Mesendoderm (in vitro differentiated cells): ENCODE measurements around the gene MCTP2.

Experiments used
- DNase-seq: peaks from one replicate; pipeline ENCODE4 v3.0.0; 2013
- H2AK5ac ChIP-seq: 2 replicates; pipeline ENCODE4 v1.6.1; 2013; ENCODE audit warnings: low read length, inconsistent platforms
- H2BK120ac ChIP-seq: 2 replicates; pipeline ENCODE4 v1.6.1; 2013; ENCODE audit warnings: low read depth, mild to moderate bottlenecking, low read length, moderate library complexity, mixed read lengths
- H2BK15ac ChIP-seq: replicated peaks from 2 replicates; pipeline ENCODE4 v1.6.1; 2013; ENCODE audit warnings: low read depth, mild to moderate bottlenecking, moderate library complexity
- H2BK5ac ChIP-seq: 2 replicates; pipeline ENCODE4 v1.6.1; 2013; ENCODE audit warnings: low read length, inconsistent platforms
- H3K18ac ChIP-seq: 2 replicates; pipeline ENCODE4 v1.6.1; 2013; ENCODE audit warnings: mild to moderate bottlenecking, low read length, mixed read lengths
- H3K23ac ChIP-seq: one replicate; pipeline ENCODE4 v1.6.1; 2013; ENCODE audit warnings: low read length
- H3K27ac ChIP-seq: 2 replicates; pipeline ENCODE4 v1.5.1; 2013; ENCODE audit warnings: low read depth, mild to moderate bottlenecking, inconsistent platforms, low read length, moderate library complexity
- H3K27me3 ChIP-seq: 2 replicates; pipeline ENCODE4 v1.6.1; 2013; ENCODE audit warnings: low read length, control low read depth, mild to moderate bottlenecking, inconsistent platforms; ENCODE audit not compliant: insufficient read depth, poor library complexity
- H3K36me3 ChIP-seq: 2 replicates; pipeline ENCODE4 v1.6.1; 2013; ENCODE audit warnings: low read length, inconsistent platforms; ENCODE audit not compliant: control insufficient read depth, insufficient read depth
- H3K4ac ChIP-seq: one replicate; pipeline ENCODE4 v1.6.1; 2013; ENCODE audit warnings: low read depth, mild to moderate bottlenecking, low read length, moderate library complexity
- H3K4me1 ChIP-seq: 2 replicates; pipeline ENCODE4 v1.6.1; 2013; ENCODE audit warnings: low read depth, low read length, inconsistent platforms; ENCODE audit not compliant: control insufficient read depth
- H3K4me2 ChIP-seq: 2 replicates; pipeline ENCODE4 v1.6.1; 2013; ENCODE audit warnings: low read length
- H3K4me3 ChIP-seq: 2 replicates; pipeline ENCODE4 v1.5.1; 2013; ENCODE audit warnings: mild to moderate bottlenecking, low read length
- H3K56ac ChIP-seq: one replicate; pipeline ENCODE4 v1.6.1; 2013; ENCODE audit warnings: low read length
- H3K79me1 ChIP-seq: 2 replicates; pipeline ENCODE4 v1.6.1; 2013; ENCODE audit warnings: low read length, inconsistent platforms
- H3K79me2 ChIP-seq: 2 replicates; pipeline ENCODE4 v1.6.1; 2013; ENCODE audit warnings: mild to moderate bottlenecking, low read length; ENCODE audit not compliant: control insufficient read depth, insufficient read depth
- H3K9ac ChIP-seq: 2 replicates; pipeline ENCODE4 v1.6.1; 2013; ENCODE audit warnings: low read length, inconsistent platforms
- H4K5ac ChIP-seq: one replicate; pipeline ENCODE4 v1.6.1; 2013; ENCODE audit warnings: low read length
- H4K8ac ChIP-seq: one replicate; pipeline ENCODE4 v1.6.1; 2013; ENCODE audit warnings: low read depth, mild to moderate bottlenecking, control low read depth, low read length, moderate library complexity
- WGBS: extraction: QIAGEN DNeasy Blood & Tissue Kit; methylation state at CpG from one replicate; pipeline ENCODE4 v1.1.7; 2013; ENCODE audit warnings: low lambda C conversion rate, missing lambda C conversion rate; ENCODE audit not compliant: insufficient coverage; ENCODE audit errors: extremely low coverage; 5-methylcytosine and 5-hydroxymethylcytosine counted together

The MCTP2 gene

GRCh38 chr15:94443186-94443585 lies 211.8 kb downstream of the MCTP2 start:
- Histone ChIP-seq H3K4me3 (no peak overlapping the region), H2BK15ac (no peak overlapping the region), H3K4me1 (no peaks in the 10 kb centered on the region), H4K5ac (no peak overlapping the region), H2AK5ac (no peak overlapping the region), H3K79me1 (no peaks in the 10 kb centered on the region), H3K27me3 (no peaks in the 10 kb centered on the region), H3K36me3 (no peaks in the 10 kb centered on the region), H3K18ac (no peak overlapping the region), H3K4me2 (no peak overlapping the region), H3K79me2 (no peaks in the 10 kb centered on the region), H3K9ac (no peak overlapping the region), H3K23ac (no peak overlapping the region), H2BK5ac (no peak overlapping the region), H3K56ac (no peak overlapping the region), H3K27ac (no peak overlapping the region), H3K4ac (no peak overlapping the region), H2BK120ac (no peak overlapping the region), H4K8ac (no peak overlapping the region)
- DNase-seq: no peak
- WGBS: no CpG with 5 or more reads among the region's 5 CpGs

- no peaks in the 10 kb centered on the region for H3K79me2 ChIP-seq
- no CpG with 5 or more reads among the region's 7 CpGs for WGBS
- H3K79me1 ChIP-seq: no peaks in the 10 kb centered on the region
- no peak overlapping the region for H3K18ac ChIP-seq
- H3K4me2 ChIP-seq: no peak overlapping the region
- H2AK5ac ChIP-seq: no peak overlapping the region
- no peaks in the 10 kb centered on the region for H3K4me1 ChIP-seq
- no peak overlapping the region for H3K23ac ChIP-seq
- no peaks in the 10 kb centered on the region for H3K27me3 ChIP-seq
- no peak overlapping the region for H4K5ac ChIP-seq
- no peak overlapping the region for H2BK120ac ChIP-seq
- no peak for DNase-seq
- no peak overlapping the region for H4K8ac ChIP-seq
- no peak overlapping the region for H3K27ac ChIP-seq
- H3K9ac ChIP-seq: no peak overlapping the region
- no peak overlapping the region for H2BK15ac ChIP-seq
- H2BK5ac ChIP-seq: no peak overlapping the region
- H3K4ac ChIP-seq: no peak overlapping the region
- no peaks in the 10 kb centered on the region for H3K36me3 ChIP-seq
- H3K56ac ChIP-seq: no peak overlapping the region
- H3K4me3 ChIP-seq: no peak overlapping the region
These were observed 214.3 kb downstream of the MCTP2 start for GRCh38 chr15:94445566-94446160.

DNA sequence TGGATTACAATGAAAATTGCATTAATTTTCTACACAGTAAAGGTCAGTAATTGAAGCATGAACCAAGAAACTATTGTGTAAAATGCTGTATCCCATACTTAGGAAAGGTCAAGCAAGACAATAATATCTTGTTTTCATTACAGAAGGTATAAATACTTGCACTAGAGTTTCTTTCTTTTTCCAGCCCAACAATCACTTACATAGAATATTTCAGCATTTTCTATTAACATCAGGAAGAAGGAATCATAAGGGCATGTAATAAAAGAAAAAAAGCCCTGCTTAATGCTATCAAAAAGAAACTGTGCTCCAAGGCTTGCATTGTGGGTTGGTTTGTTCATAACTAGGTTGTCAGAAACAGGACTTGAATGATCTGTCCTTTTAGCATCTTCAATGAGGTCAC lies 215.1 kb downstream of the MCTP2 start:
- Histone ChIP-seq H3K4me3 (no peak overlapping the region), H2AK5ac (no peak overlapping the region), H3K27ac (no peak overlapping the region), H3K56ac (no peak overlapping the region), H3K36me3 (no peaks in the 10 kb centered on the region), H3K18ac (no peak overlapping the region), H3K4ac (no peak overlapping the region), H4K8ac (no peak overlapping the region), H3K4me2 (no peak overlapping the region), H3K79me2 (no peaks in the 10 kb centered on the region), H3K4me1 (no peaks in the 10 kb centered on the region), H3K23ac (no peak overlapping the region), H3K79me1 (no peaks in the 10 kb centered on the region), H2BK5ac (no peak overlapping the region), H4K5ac (no peak overlapping the region), H2BK15ac (no peak overlapping the region), H2BK120ac (no peak overlapping the region), H3K9ac (no peak overlapping the region), H3K27me3 (no peaks in the 10 kb centered on the region)
- no peak for DNase-seq

- no peaks in the 10 kb centered on the region for H3K36me3 ChIP-seq
- DNase-seq: peak; percentile 21
- no peaks in the 10 kb centered on the region for H3K27me3 ChIP-seq
- no peak overlapping the region for H2BK15ac ChIP-seq
- H3K4ac ChIP-seq: no peak overlapping the region
- H4K5ac ChIP-seq: no peak overlapping the region
- H3K9ac ChIP-seq: no peak overlapping the region
- no peak overlapping the region for H2BK5ac ChIP-seq
- H3K27ac ChIP-seq: no peak overlapping the region
- H3K18ac ChIP-seq: no peak overlapping the region
- no peak overlapping the region for H2AK5ac ChIP-seq
- no peak overlapping the region for H2BK120ac ChIP-seq
- no peaks in the 10 kb centered on the region for H3K79me1 ChIP-seq
- H4K8ac ChIP-seq: no peak overlapping the region
- H3K4me1 ChIP-seq: no peaks in the 10 kb centered on the region
- H3K23ac ChIP-seq: no peak overlapping the region
- no peak overlapping the region for H3K4me2 ChIP-seq
- no CpG with 5 or more reads among the region's 1 CpG for WGBS
- no peak overlapping the region for H3K56ac ChIP-seq
- H3K79me2 ChIP-seq: no peaks in the 10 kb centered on the region
- no peak overlapping the region for H3K4me3 ChIP-seq
These were observed 220.1 kb downstream of the MCTP2 start for GRCh38 chr15:94451466-94451865.

- Histone ChIP-seq H4K5ac (no peak overlapping the region), H3K4ac (no peak overlapping the region), H2BK15ac (no peak overlapping the region), H3K79me1 (no peaks in the 10 kb centered on the region), H4K8ac (no peak overlapping the region), H3K23ac (no peak overlapping the region), H2AK5ac (no peak overlapping the region), H3K4me2 (no peak overlapping the region), H3K27me3 (no peaks in the 10 kb centered on the region), H3K18ac (no peak overlapping the region), H3K9ac (no peak overlapping the region), H2BK120ac (no peak overlapping the region), H2BK5ac (no peak overlapping the region), H3K36me3 (no peaks in the 10 kb centered on the region), H3K4me1 (no peaks in the 10 kb centered on the region), H3K4me3 (no peak overlapping the region), H3K79me2 (no peaks in the 10 kb centered on the region), H3K27ac (no peak overlapping the region), H3K56ac (no peak overlapping the region)
- whole genome bisulfite sequencing: no CpG with 5 or more reads among the region's 1 CpG
- DNase-seq: peak; percentile 47
These were observed 222.0 kb downstream of the MCTP2 start for GRCh38 chr15:94453227-94453988.

GRCh38 chr15:94455297-94455696 lies 223.9 kb downstream of the MCTP2 start:
- H3K79me1 ChIP-seq: no peaks in the 10 kb centered on the region
- H3K4me3 ChIP-seq: no peak overlapping the region
- H4K5ac ChIP-seq: no peak overlapping the region
- no peak overlapping the region for H3K18ac ChIP-seq
- DNase-seq: no peak
- H3K27me3 ChIP-seq: no peaks in the 10 kb centered on the region
- no peak overlapping the region for H3K27ac ChIP-seq
- H3K56ac ChIP-seq: no peak overlapping the region
- no peak overlapping the region for H3K4ac ChIP-seq
- H2BK5ac ChIP-seq: no peak overlapping the region
- no peaks in the 10 kb centered on the region for H3K36me3 ChIP-seq
- H2AK5ac ChIP-seq: no peak overlapping the region
- no peak overlapping the region for H3K4me2 ChIP-seq
- no peaks in the 10 kb centered on the region for H3K79me2 ChIP-seq
- no peaks in the 10 kb centered on the region for H3K4me1 ChIP-seq
- H2BK120ac ChIP-seq: no peak overlapping the region
- no peak overlapping the region for H4K8ac ChIP-seq
- no peak overlapping the region for H2BK15ac ChIP-seq
- no peak overlapping the region for H3K9ac ChIP-seq
- no peak overlapping the region for H3K23ac ChIP-seq
- no CpG with 5 or more reads among the region's 9 CpGs for WGBS
